Measurements from ENCODE around the gene HPCA.

Gene HPCA

DNA sequence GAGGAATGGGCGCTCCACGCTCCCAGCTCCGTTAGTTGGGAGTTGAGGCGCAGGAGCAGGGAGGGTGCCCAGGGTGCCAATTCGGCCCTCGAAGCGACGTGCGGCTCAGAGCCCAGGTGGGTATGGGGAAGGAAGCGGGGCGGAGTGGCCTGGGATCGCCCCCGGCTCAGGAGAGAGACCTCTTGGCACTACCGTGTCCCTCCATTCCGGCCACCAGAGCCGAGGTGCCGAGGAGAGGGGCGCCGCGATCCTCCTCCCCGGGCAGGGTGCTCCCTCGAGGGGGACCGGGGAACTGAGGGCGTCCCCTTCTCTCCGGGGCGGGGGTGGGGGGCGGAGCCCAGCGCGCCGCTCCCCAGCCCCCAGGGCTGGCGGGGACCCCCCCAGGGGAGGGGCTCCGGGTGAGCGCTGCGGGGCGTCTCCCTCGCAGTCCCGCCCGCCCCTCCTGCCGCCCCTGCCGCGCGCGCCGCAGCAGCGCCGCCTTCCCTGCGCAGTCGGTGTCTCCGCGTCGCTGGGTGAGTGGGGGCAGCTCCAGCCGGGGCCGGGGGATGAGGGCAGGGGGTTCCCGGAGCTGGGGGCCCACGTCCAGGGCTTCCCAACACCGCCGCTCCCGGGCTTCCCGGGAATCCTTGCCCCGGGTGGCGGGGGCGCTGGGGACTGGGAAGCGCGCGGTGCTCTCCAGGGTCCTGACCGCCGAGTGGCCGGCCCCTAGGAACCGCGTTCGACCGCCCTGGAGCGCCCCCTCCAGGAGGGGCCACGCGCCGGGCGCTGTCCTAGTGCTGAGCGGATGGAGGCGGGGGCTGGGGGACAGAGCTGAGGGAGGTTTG, at the start of gene HPCA:
HPCA (plus strand) TSS at position 488 of the 824 bp plus-strand sequence. CDS start 2,408 bp downstream, outside the sequence.
- no peak for DNase-seq (ENCODE audit: low read depth)

- DNase-seq (ENCODE audit: low read depth), result no peak
Observed at GRCh38 chr1:32848354-32849063, 37.8 kb upstream of the HPCA start.

- no peak for DNase-seq (ENCODE audit: low read depth)
Observed at GRCh38 chr1:32855861-32856617, 30.3 kb upstream of the HPCA start.

GRCh38 chr1:32858136-32858535, 28.2 kb upstream of the HPCA start:
- no peak for DNase-seq (ENCODE audit: low read depth)

DNA sequence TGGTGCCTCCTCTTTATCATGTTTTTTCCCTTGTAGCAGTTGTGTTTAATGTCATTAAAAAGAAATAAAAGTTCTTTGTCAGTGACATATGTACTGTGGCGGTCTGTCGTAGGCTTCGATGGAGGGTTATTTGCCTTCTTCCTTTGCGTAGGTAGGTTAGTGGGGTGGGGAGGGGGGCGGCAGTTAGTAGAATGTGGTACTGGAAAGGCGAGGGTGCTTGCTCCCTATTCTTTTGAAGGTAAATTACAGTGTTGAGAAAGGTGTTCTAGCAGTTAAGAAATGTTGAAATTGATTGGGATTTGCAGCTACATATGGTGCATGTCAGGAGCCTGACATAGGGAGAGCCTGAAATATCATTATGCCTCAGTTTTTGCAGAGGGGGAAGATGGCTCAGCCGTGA, 27.5 kb upstream of the HPCA start:
- DNase-seq (ENCODE audit: low read depth), result no peak

- DNase-seq (ENCODE audit: low read depth), result no peak
Observed at GRCh38 chr1:32859915-32860314, 26.4 kb upstream of the HPCA start.

GRCh38 chr1:32860566-32860965, 25.7 kb upstream of the HPCA start:
- DNase-seq (ENCODE audit: low read depth), result no peak

- DNase-seq (ENCODE audit: low read depth), result no peak
Observed at GRCh38 chr1:32861904-32862695, 24.2 kb upstream of the HPCA start.

- no peak for DNase-seq (ENCODE audit: low read depth)
Observed at GRCh38 chr1:32863218-32863880, 22.9 kb upstream of the HPCA start.

- no peak for DNase-seq (ENCODE audit: low read depth)
Observed at GRCh38 chr1:32863881-32864245, 22.4 kb upstream of the HPCA start.

DNA sequence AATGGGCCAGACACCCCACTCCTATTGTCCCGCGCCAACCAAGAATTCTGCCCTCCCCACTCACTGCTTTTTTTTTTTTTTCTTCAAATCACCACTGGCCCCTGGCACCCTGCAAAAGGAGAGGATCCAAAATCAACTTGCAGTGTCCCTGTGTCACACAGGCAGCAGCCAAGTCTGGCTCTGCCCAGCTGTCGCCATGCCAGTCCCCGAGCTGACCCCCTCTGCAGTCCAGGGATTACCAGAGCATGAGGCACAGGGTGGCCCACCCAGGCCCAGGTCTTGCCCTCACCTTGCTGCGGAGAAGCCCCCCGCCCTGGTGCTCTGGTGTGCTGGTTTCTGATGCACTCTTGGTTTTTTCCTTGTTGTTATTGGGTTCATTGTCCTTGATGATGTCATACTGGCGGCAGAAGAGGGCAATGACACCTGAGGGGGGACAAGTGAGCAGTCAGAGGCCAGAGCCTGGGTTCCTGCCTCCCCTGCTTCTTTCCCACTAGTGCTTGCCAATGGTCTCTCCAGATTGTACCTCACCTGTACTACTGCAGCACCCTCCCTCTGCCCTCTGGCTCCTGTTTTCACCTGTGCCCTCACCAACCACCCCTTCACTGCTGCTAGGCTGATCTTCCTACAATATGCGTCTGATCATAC, 21.8 kb upstream of the HPCA start:
- DNase-seq (ENCODE audit: low read depth), result no peak

DNA sequence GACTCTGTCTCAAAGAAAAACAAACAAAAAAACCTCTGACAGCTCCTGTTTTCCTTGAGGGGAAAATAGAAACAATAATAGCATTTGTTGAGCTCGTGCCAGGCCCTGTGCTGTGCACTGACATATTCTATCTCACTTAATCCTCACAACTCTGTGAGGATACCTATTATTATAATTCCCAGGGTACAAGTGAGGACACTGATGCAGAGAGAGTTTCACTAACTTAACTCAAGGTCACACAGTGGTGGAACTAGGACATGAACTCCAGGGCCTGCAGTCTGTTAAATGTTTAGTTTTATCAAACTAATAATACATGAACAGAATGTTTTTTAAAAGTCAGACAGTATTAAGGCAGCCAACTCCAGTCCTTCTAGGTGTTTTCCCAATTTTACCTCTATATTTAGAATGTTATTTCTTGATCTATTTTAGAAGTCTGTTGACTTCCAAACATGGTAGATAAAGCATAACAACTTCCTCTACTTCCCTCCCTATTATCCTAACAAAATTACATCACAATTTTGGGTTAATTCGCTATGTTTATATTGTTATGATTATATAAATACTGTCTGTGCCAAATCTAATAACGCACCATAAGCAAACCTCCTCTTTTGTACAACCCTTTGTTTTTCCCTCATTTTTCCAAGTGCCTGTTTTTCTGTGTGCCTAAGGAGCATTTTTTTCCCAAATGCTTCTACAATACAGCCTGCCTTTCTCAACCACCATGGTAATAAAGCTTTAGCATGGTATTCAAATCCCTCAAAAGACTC, 20.5 kb upstream of the HPCA start:
- DNase-seq (ENCODE audit: low read depth), result no peak

DNA sequence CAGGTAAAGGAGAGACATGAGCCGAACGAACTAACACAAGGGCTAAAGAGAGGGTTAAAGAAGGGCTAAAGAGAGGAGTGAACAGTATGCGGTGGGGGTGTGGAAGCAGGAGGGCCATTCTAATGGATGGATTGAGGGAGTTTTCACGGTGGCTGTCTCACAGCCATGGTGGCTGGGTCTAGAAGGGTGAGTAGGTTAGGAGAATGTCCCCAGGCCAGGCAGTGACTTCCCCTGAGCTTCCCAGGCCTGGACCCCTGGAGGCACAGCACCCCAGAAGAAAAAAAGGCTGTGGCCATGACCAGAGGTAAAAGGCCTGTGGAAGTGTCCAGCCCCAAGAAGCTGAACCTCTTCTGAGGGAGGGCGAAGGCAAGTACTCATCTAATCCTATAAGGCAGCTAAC, 19.1 kb upstream of the HPCA start:
- no peak for DNase-seq (ENCODE audit: low read depth)

DNA sequence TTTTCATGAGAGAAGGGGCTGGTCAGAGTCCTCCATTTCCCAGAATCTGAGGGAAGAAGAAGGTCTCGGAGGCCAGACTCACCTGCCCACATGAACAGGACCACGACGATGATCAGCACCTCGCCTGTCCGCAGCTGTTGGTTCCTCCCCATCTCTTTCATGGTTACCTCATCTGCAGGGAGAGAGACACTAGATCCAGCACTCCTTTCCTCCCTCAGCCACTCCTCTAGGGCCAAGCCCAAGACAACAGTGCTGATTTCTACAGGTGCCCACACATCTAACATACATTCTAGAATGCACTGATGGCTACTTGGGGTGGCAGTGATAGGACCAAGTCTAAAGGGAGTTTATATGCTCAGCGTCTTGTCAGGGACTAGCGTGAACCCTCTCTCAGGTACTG, 18.6 kb upstream of the HPCA start:
- DNase-seq (ENCODE audit: low read depth), result no peak

DNA sequence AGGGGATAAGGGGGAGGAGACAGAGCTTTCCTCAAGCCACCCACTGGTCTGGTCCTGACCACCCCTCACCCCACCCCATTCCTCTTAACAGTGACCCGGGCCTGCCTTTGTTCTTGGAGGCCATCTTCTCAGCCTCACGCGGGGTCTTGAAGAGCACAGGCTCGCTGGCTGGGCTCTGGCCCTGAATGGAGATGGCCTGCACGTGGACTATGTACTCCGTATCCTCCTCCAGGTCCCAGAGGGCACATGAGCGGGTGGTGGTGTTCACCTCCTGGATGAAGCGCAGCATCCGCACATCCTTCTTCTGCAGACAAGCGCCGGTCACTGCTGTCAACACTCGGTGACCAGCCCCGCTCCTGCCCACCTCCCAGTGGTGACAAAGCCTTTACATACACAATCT, 18.2 kb upstream of the HPCA start:
- DNase-seq (ENCODE audit: low read depth), result no peak

- DNase-seq (ENCODE audit: low read depth), result no peak
Observed at GRCh38 chr1:32868806-32869455, 17.4 kb upstream of the HPCA start.

DNA sequence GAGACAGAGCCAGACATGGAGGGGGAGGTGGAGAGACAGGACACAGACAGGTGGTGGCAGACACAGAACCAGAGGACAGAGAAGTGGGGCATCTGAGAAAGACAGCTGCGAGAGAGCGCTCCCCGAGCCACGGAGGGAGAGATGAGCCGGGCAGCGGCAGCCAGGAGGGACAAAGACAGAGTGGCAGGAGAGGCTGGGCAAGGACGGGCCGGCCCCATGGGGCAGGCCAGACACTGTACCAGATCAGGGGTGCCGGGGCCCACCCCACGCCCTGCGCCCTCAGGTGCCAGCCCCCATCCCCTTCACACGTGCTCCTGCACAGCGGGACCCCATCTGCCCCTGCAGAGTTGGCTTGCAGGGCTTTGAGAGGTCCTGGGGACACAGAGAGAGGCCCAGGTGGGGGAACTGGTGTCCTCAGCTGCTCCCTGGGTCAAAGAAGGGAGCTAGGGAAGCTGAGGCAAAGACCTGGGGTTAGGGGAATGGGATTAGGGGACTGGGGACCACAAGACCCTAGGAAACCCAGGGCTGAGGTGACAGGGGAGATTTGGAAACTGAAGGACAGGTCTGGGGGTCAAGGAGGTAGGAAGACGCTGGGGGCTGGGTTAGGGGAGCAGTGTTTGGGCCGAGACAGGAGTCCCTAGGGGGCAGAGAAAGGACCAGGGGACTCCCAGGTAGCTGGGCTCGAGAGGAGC, 16.2 kb upstream of the HPCA start:
- no peak for DNase-seq (ENCODE audit: low read depth)

DNA sequence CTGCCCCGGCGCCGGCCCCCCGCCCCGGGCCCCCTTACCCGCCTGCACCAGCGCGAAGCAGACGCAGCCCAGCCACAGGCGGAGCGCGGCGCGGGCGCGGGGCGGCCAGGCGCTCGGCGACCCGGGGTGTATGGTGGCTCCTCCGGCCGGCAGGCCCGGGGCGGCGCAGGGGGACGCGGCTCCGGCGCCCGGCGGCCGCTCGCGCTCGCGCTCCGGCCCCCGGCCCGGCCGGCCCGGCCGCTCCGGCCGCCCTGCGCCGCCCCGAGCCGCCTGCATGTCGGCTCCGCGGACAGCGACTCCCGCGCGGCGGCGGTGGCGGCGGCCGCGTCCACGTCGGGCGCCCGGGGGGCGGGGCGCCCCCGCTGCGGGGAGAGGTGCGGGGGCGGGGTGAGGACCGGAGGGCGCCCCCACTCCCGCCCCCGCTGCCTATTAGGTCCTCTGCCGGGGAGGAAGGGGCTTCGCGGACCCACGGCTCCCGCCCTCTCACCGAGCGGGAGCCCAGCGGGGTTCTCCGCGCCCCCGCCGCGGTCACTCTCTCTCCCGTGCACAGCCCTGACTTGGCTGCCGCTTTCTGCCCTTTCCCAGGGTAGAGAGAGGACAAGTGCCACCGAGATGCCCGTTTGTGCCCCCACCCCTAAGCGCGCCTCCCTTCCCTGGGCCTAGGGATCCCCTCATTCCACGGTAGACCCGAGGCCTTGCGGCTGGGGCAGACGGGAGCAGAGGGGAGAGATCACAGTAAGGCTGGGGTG, 15.5 kb upstream of the HPCA start, which contains the start of gene FNDC5:
FNDC5 (minus strand) TSS at position 298 of the 749 bp plus-strand sequence.
- no peak for DNase-seq (ENCODE audit: low read depth)
